NCI-H446 (cell line): Measurements from ENCODE around the gene TTLL12.
A peak's percentile ranks its signal among the peaks of the same experiment; 100 is the strongest.

Source experiments
- DNase-seq, 2 experiments: peaks; one replicate each; lab custom pipeline; 2025; lab: John Stamatoyannopoulos, UW

TTLL12 gene

DNA sequence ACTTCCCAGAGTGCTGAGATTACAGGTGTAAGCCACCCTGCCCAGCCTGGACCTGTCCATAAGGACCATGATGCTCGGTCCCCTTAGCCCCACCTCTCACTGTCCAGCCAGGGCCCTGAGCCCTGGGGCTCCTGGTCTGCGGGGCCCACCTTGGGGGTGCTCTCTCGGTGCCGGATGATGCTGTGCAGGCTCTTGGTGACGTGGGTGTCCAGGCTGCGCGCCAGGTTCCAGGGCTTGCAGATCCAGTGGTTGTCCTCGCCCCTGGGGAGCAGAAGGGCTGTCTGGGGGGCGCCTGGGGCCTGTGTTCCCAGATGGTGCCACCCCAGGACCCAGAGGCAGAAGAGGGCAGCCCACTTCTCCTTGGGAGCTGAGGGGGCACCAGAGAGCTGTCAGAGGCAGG, 13.4 kb downstream of the TTLL12 start:
- no peak for DNase-seq

DNA sequence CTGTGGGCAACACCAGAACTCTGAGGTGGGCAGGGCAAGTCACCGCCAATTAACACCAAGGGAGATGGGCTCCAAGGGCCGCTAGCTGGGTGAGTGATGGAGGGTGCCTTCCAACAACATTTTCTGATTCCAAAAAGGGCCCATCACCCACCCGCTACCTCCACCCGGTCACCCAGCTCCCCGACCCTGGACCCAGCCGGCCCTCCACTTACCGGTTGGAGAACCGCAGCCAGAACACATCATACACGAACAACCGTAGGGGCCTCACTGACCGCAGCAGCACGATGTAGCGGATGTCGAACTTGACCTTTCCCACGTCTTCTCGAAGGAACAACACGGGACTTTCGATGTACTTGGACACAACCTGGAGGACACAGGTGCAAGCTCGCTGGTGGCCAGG, 14.7 kb downstream of the TTLL12 start:
- DNase-seq: no peak

DNA sequence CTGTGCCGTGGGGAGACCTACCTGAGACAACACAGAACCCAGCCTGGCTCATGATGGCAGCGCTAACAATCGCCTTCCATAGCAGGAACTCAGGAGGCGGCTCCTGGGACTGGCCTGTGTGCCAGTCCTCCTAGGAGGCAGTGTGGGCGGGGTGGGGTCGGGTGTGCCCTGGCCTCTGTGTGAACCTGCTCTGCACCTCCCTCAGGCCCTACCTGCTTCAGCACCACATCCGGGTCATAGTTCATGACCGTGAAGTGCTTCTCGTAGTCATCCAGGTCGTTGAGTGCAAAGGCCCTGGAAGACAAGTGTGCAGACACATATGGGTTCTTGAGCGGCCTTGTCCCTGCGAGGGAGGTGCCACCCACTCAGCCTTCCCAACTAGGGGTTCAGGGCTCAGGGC, 15.3 kb downstream of the TTLL12 start:
- no peak for DNase-seq

DNA sequence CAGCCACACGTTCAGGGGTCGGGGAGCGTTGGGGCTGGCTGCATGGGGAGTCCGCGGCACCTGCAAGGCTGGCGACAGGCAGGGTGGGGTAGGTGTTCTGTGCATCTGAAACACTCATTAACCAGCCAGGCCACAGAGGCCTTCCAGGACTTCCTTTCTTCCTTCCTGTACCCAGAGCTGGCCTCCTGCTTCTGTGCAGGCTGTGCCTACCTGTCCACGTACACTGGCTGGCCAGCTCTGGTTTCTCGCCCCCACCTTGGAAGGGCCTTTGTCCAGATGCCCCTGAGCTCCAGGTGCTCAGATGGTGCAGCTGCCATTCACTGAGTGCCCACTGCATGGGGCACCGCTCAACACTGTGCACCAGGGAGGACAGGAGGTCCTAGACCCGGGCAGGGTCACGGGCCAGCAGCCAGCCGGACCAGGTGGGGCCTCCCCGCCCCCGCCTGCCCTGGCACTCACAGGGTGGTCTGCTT, 15.9 kb downstream of the TTLL12 start:
- DNase-seq: no peak

DNA sequence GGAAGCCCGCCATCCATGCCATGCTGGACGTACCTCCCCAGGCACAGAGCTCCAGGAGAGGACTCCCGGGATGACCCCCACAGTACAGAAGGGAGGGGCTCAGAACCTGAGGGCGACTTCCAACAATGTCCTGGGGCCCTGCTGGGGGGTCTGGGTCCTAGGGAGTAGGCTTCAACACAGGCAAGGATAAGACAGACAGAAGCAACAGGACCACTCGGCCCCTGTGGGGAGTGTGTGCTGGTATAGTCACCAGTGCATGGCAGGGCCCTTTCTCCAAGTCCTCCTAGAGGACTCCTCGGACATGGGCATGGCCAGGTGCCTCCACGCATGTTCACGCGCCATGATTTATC, 16.8 kb downstream of the TTLL12 start:
- no peak for DNase-seq

DNA sequence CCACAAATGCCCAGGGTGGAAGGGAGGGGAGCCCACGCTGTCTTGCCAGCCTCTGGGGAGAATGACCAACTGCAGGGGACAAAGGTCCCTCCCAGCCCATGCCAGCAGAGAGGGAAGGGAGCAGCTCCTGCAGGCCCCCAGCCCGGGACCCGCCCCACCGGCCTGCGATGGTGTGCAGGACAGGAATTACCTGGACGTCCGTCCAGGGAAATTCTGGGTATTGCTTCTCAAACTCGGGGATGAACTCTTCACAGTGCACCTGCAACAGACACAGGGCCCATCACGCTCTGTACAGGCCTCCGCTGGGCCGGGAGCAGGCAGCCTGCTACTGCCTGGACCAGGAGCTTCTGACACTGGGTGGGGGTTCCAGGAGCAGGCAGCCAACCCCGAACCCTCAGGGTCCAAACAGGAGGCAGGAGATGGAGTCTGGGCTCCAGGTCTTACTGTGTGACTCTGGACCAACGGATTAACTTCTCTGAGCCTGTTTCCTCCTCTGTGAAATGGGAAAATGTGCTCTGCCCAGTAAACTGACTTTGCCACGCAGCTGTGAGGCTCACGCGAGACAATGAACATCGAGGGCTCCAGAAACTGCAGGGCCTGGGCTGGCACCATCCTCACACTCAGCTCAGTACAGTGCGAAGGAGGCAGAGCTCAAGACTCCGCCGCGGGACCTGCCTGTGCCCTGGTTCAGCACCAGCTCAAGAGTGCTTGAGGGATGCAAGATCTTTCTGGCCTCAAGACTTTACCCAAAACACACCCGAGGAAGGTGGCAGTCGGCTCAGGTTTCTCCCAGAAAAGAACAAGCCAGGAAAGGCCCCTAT, 17.4 kb downstream of the TTLL12 start:
- no peak for DNase-seq

- DNase-seq: no peak
These were observed 18.2 kb downstream of the TTLL12 start for GRCh38 chr22:43168471-43169309.

DNA sequence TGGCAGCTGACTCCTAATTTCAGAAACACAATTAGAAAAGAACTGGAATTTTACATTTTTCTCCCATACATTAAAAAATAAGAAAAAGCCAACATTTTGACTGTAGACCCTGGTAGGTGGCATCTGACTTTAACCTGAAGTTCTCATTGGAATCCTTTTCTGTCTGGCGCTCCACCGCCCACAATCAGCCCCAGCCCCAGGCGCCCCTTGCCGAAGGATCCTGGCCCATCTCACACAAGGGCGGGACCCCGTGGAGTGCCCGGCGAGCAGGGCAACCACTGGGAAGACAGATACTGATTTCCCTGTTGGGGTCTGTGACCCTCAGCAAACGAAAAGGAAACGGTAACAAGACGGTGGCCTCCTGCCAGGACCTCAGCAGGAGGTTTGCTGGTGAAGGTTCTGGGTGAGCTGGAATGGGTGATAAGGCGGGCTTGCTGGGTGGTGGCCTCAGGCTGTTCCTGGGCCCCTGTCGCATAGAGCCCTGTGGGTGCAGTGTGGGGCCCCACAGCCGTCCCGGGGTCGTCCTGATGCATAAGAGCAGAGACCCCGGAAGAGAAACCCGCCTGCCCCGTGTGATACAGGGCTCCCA, 19.8 kb downstream of the TTLL12 start:
- no peak for DNase-seq

DNA sequence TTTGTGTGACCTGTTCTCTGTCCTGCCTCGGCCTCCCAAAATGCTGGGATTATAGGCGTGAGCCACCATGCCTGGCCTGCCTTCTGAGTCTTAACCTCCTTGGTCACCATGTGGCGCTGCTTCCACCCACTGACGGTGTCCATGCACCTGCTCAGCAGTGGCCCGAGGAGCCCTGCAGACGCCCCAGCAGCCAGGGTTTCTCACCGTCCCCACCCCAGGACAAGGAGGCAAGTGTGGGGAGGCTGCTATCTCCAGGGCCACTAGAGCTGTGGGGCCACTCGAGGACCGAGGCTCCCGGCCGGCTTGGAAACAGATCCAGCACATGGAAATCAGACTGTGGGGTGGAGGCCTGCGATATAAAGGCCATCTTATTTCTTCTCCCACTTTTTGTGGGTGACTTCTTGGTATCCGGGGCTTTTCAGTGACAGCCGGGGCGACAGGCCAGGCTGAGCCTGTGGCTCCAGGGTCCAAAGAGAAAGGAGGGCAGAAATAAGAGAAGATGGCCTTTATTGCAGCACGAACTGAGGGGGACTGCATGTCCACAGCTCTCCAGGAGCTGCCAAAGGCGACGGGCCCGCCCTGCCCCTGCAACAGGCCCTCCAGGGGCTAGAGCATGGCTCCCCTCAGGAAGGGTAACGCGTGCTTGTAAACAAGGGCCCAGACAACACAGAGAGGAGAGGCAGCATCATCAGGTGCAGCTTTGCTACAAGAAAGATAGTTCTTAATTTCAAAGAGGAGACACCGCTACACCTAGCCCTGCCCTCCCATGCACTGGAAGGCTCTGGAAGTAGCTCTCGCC, 20.6 kb downstream of the TTLL12 start:
- no peak for DNase-seq

GRCh38 chr22:43164636-43165035, 22.3 kb downstream of the TTLL12 start:
- no peak for DNase-seq

GRCh38 chr22:43163241-43163795, 23.6 kb downstream of the TTLL12 start:
- no peak for DNase-seq

GRCh38 chr22:43162412-43163150, 24.4 kb downstream of the TTLL12 start:
- DNase-seq: no peak

GRCh38 chr22:43160497-43161126, 26.3 kb downstream of the TTLL12 start:
- DNase-seq: no peak

DNA sequence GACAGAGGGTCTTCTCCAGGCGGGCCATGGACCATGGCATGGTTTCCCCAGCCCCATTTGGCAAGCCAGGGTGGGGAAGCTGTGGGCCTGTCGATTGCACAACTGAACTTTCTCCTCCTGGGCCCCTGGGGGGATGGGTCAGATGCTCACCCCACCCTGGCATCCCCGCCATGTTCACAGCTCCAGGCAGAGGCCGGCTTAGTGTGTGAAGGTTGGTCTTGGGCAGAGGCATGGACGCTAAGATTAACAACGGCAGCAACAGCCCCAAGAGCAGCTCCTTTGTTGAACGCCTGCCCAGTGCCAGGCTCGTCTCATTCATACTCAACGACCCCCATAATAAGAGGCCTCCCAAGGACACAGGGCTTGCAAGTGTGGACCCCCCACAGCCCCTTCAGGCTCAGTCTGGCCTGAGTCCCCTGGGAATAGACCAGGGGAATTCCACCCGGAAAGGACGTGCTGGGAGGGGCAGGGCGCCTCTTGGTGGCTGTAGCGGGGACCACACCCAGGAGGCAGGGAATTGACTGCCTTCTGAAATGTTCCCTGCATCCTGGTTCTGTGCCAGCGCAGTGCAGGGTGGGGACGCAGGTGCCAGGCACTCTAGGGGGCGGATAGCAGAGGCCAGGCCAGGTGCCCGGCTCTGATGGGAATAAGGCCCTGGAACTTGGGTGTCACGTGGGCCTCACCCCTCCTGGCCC, 27.3 kb downstream of the TTLL12 start:
- no peak for DNase-seq

DNA sequence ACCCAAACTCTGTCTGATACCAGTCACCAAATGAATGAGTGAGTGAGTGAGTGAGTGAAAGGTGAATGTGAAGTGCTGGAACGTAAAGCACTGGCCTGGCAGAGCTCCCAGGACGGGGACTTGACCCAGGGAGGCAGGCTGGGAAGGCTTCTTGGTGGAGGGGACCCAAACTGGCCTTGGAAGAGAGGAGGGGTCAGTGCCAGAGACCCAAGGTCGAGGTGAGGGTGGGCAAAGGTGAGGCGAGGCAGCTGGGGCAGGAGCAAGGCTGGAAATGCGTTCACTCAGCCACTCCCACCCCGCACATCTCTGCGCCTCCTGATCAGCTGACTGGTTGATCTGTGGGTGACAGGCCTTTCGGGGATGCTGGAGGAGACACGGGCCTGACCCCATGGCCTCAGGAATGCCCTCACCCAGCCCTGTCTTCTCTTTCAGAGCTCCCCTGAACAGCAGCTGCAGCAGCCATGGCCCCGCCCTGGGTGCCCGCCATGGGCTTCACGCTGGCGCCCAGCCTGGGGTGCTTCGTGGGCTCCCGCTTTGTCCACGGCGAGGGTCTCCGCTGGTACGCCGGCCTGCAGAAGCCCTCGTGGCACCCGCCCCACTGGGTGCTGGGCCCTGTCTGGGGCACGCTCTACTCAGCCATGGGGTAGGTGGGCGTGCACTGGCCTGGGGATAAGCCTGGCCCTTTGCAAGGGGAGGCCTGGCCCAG, 28.0 kb downstream of the TTLL12 start:
- no peak for DNase-seq

DNA sequence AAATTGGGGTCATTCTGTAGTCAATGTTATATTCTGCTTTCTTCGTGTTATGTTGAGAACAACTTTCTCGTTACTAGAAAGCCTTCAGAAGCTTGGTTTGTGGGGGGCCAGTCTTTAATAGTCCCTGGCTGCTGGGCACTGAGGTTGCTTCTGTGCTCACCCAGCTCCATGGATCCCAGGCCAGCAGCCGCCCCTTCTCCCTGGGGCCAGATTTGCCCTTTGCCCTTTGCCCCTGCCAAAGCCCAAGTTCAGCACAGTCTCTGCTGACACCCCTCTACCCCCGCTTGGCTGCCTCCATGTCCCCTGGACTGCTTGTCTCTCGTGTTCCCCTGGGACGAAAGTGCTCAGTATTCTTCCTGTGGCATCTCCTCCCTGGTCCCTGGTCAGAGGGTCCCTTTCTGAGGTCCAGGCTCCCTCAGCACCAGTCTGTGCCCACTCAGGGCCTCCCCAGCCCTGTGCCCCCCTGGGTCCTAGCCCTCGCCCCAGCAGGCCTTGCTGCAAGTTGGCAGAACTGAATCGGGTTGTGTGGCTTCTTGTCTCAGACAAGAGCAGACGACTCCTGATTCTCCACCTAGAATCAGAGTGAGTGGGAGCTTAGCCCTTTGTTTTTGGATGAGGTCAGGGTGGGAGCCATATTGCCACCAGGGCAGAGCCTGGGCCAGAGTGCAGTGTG, 28.9 kb downstream of the TTLL12 start:
- no peak for DNase-seq

- DNase-seq: no peak
These were observed 30.5 kb downstream of the TTLL12 start for GRCh38 chr22:43156413-43156812.

GRCh38 chr22:43155789-43156188, 31.1 kb downstream of the TTLL12 start:
- peak in 1 of 2 experiments; percentile 39 for DNase-seq
